EH (cell line): ENCODE data around the gene SLC25A47.
"Not testable (repeated sequence)": the region's sequence is repeated elsewhere in the genome, so short reads cannot be mapped to it uniquely, and the experiment has no call there.

Source experiments
- DNase-seq: peaks from one replicate; pipeline ENCODE4 v3.0.0-alpha.2; 2015; ENCODE audit warnings: low read depth

SLC25A47 gene

GRCh38 chr14:100305324-100306100 lies 17.6 kb upstream of the SLC25A47 start:
- DNase-seq, result peak; percentile 24

- DNase-seq, result peak; percentile 87
Measured at GRCh38 chr14:100306101-100306997, 16.8 kb upstream of the SLC25A47 start, which contains the start of gene SLC25A29. Gene SLC25A29 (minus strand): TSS chr14:100306444. CDS start chr14:100306232, 212 bp downstream.

GRCh38 chr14:100306998-100307765 lies 16.0 kb upstream of the SLC25A47 start:
- DNase-seq, result peak; percentile 27

- DNase-seq, result no peak
Measured at GRCh38 chr14:100307766-100308426, 15.2 kb upstream of the SLC25A47 start.

- DNase-seq, result not testable (repeated sequence)
Measured at GRCh38 chr14:100308427-100308792, 14.7 kb upstream of the SLC25A47 start.

- no peak for DNase-seq
Measured at GRCh38 chr14:100309028-100309737, 14.0 kb upstream of the SLC25A47 start.

- not testable (repeated sequence) for DNase-seq
Measured at GRCh38 chr14:100312110-100312876, 10.8 kb upstream of the SLC25A47 start.

GRCh38 chr14:100312877-100313400 lies 10.2 kb upstream of the SLC25A47 start:
- DNase-seq, result no peak

GRCh38 chr14:100313464-100314230 lies 9.5 kb upstream of the SLC25A47 start:
- no peak for DNase-seq

GRCh38 chr14:100314724-100315123 lies 8.4 kb upstream of the SLC25A47 start:
- DNase-seq, result no peak

GRCh38 chr14:100317389-100317788 lies 5.8 kb upstream of the SLC25A47 start:
- no peak for DNase-seq

GRCh38 chr14:100317912-100318808 lies 5.0 kb upstream of the SLC25A47 start:
- peak; percentile 59 for DNase-seq

GRCh38 chr14:100320157-100320856 lies 2.8 kb upstream of the SLC25A47 start:
- DNase-seq, result no peak

- no peak for DNase-seq
Measured at GRCh38 chr14:100321473-100322137, 1.5 kb upstream of the SLC25A47 start.

- no peak for DNase-seq
Measured at GRCh38 chr14:100322138-100322957, 791 bp upstream of the SLC25A47 start.

GRCh38 chr14:100323942-100324307 lies 786 bp downstream of the SLC25A47 start:
- no peak for DNase-seq
